ENCODE results near the gene PI4KA.
"Not testable (repeated sequence)": the region's sequence is repeated elsewhere in the genome, so short reads cannot be mapped to it uniquely, and the experiment has no call there.

The PI4KA gene

DNA sequence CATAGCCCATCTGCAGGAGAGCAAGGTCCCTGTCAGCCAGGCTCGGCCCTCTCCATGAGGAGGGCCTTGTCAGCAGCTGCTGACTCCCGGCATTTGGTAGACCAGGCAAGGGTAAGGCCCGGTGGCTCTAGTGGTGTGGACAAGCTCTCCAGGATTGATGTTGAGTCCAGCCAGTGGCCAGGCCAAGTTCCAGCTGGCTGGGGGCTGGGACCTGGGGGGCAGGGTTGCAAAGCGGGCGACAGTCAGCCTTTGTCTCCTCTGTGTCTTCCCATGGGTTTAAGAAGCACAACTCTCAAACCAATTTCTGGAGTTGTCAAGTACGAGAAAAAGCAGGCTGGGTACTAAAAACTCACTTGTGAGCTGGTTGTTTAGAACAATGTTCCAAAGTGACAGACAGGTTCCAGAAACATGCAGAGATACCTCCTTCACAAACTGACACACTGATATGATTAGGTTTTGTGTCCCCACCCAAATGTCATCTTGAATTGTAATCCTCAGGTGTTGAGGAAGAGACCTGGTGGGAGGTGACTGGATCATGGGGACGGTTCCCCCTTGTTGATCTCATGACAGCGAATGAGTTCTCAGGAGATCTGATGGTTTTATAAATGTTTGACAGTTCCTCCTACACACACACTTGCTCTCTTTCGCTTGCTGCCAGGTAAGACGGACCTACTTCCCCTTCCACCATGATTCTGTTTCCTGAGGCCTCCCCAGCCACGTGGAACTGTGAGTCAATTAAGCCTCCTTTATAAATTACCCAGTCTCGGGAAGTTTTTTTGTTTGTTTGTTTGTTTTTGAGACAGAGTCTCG is 137.0 kb downstream of the PI4KA start:
- DNase-seq: no peak

DNA sequence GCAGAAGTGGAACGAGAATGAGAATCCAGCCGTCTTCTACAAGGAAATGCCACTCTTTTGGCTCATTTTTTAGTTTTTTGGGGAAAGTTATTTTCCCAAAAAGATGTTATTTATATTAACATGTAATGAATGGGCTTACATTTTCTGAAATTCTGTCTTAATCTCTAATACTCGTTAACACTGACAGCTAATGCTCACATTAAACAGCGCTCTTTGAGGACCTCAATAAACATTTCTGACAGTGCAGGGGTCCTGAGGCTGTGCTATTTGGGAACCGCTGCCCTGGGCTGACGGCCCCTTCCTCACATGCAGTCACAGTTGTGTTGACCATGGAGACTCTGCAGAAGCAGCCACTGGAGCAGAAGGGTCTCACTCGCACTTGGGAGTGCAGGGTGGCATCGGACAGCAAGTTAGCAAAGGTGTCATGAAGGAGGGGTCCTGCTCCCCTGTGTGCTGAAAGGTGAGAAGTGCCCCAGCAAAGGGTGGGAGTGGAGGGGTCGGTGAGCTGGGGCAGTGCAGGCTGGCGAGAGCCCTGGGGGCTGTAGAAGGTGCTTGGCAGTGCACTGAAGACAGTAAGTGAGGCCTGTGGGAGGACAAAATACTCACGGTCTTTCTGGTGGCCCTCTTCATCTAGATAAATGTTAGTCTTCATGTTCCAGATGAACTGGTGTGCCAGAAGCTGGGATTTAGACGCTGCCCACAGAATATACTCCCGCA is 137.8 kb downstream of the PI4KA start:
- DNase-seq: no peak

- not testable (repeated sequence) for DNase-seq
Observed at GRCh38 chr22:20718727-20719126, 139.9 kb downstream of the PI4KA start.

DNA sequence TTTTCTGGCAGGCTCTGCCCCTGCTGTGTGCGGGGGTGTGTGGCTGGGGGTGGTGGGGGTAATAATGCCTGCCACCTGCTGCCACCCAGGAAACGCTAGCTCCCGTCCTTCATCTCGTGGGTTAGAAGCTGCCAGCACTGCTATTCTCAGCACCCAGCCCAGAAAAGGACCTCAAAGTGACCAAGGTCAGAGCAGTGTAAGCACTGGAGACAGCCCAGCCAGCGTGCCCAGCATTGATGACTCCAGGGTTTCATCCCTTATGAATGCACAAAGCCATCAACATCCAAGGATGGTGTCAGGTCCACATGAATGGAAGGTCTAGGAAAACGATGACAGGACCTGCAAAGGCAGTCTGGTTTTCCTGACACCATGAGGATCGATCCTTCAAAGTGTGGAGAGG is 140.6 kb downstream of the PI4KA start:
- not testable (repeated sequence) for DNase-seq

DNA sequence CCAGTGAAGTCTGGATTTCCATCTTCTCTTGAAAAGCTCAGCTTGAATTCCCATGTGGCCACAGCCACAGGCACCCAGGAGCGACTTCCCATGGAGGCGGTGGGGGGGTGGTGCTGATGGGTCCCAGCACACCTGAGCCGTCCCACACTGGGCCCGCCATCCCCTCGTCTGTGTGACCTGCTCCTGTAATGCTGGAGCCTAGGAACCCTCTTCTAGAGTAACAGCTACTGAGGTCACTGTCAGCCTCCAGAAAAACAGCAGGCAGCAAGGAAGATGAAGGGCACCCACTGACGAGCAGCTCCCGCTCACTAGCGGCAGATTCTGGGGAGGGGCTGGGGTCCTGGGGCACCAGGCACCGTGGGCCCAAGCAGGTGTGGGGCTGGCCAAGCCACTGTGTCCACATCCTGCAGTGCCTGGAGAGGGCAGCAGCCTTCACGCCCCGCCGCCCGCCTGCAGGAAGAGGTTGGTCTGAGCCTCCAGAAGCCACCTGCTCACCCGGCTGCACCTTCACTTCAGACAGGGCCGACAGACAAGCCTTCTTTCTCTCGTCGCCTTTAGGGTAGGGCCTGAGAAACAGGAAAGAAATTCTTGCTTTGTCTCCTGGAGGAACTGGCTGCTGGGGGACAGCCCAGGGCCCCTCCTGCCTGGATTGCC is 141.3 kb downstream of the PI4KA start:
- not testable (repeated sequence) for DNase-seq

- DNase-seq: not testable (repeated sequence)
Observed at GRCh38 chr22:20713116-20713515, 145.5 kb downstream of the PI4KA start.

DNA sequence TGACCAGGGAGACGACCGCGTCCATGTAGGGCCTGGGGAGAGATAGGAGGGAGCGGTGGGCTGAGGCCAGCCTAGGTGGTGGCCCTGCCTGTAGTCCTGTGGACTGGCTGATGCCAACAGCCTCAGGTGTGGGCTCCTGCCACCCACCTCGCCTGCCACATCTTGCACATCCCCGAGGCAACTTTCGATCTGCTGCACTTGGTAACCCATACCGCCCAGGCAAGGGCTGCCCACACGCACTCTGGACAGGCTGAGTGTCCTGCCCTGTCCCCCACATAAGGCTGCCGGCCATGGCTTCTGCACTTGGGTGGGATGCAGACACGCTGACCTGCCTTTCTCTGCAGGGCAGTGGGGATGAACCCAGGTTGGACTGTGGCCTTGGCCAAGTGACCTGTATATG is 148.6 kb downstream of the PI4KA start:
- not testable (repeated sequence) for DNase-seq

- DNase-seq: not testable (repeated sequence)
Observed at GRCh38 chr22:20707549-20708118, 151.0 kb downstream of the PI4KA start.

DNA sequence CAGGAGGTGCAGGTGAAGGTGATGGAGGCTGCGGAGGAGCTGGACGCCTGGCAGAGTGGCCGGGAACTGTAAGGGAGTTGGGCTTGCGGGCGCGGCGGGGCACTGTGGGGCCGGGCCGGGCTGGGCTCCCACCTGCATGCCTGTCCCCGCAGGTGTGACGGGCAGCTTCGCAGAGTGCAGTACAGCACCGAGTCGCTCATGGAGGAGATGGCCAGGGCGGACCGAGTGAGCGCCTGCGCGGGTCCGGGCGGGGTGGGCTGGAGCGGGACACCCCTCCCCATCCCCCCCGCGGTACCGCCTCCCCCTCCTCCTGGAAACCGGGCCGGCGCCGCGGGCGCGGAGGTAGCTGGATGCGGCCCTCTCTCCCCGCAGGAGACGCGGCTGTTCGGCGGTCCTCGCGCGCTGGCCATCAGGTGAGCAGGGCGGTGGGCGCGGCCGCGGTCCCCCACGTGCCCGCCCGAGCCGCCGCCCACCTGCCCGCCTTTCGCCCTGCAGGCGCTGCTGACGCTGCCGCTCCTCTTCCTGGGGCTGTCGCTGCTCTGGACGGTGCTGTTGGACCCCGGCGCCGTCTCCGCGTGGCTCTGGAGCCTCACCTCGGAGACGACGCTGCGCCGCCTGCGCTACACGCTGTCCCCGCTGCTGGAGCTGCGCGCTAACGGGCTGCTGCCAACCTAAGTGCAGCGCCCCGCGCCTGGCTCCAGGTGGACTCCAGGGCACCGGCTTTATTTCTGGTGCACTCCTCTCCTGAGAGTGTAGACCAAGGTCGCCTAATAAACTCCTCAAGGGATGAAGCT is 154.6 kb downstream of the PI4KA start:
- not testable (repeated sequence) for DNase-seq

- peak; percentile 68 for DNase-seq
Observed at GRCh38 chr22:20703414-20703806, 155.2 kb downstream of the PI4KA start.

DNA sequence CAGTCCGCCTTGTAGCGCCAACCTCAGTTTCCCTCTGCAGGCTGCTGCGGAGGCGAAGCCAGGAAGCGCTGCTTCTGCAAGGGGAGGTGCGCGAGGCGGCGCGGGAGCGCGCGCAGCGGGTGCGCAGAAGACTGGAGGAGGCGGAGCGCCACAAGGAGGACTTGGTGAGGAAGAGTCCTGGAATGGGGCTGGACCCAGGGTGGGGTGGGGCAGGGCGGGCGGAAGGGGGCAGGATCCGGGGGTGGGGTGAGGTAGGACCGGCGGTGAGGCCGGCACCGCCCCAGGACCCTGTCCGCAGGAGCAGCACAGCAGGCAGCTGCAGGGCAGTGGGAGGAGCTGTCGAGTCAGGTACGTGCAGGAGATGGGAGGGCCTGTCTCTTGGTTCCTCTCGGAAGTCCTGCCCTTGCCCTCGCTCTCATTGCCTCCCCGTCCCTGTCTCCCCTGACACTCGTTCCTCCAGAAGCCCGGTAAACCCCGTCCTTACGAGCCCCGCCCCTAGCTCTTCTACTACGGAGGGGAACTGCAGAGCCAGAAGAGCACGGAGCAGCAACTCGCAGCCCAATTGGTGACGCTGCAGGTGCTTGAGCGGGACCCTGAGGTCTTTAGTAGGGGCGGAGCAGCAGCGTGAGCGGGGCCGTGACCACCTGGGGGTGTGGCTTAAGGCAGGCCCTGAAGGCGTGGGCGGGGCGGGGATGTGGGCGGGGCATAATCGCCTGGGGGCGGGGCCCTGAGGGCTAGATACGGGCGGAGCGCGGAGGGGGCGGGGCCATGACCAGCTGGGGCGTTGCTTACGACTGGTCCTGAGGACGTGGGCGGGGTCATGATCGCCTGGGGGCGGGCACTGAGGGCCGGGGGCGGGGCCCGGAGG is 155.8 kb downstream of the PI4KA start:
- DNase-seq: peak; percentile 93

GRCh38 chr22:20702175-20702545 is 156.5 kb downstream of the PI4KA start:
- not testable (repeated sequence) for DNase-seq

- not testable (repeated sequence) for DNase-seq
Observed at GRCh38 chr22:20701680-20702136, 156.9 kb downstream of the PI4KA start.

GRCh38 chr22:20700347-20700746 is 158.3 kb downstream of the PI4KA start:
- not testable (repeated sequence) for DNase-seq

- DNase-seq: not testable (repeated sequence)
Observed at GRCh38 chr22:20699856-20700255, 158.8 kb downstream of the PI4KA start.

DNA sequence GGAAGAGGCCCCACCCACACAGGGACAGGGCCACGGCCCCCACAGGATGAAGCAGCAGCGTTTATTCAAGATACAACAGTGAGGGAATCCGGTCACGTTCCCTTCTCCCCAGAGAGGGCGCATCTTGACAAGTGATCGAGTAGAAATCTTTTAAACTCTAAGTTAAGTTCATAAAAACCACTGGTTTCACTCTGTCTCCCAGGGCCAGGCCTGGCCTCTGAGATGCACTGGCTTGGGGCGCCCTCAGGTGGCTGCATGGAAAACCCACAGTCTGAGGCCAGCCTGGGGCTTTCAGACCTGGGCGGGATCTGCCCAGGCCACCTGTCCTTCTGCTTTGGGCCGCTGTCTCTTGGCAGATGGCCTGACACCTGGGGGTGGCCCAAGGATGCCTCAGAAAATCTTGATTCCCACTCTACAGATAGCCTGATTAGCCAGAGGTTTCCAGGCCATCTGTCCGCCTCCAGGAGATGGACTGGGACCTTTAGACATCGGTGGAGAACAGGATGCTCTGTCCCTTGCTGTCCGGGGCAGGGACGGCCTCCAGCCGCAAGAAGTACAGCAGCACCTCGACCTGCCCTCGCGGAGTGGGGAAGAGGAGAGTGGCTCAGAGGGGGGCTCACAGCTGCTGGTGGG is 161.0 kb downstream of the PI4KA start:
- peak; percentile 78 for DNase-seq

DNA sequence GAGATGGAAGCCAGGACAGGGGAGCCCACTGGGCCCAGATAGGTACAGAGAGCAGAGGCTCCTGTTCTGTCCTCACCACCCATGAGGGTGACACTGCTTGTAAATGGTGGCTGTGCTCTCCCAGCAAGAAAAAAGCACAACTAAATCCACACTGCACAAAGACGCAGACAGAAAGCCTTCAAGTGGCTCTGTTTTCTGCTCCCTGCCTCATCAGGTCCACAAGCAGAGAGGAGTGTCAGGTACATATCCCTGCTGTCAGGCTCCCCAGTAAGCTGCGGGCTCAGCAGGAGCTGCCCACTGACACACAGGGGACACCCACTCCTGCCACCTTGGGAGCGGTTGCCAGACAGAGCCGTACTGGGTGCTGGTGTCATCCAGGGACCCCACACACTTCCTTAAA is 162.6 kb downstream of the PI4KA start:
- not testable (repeated sequence) for DNase-seq

DNA sequence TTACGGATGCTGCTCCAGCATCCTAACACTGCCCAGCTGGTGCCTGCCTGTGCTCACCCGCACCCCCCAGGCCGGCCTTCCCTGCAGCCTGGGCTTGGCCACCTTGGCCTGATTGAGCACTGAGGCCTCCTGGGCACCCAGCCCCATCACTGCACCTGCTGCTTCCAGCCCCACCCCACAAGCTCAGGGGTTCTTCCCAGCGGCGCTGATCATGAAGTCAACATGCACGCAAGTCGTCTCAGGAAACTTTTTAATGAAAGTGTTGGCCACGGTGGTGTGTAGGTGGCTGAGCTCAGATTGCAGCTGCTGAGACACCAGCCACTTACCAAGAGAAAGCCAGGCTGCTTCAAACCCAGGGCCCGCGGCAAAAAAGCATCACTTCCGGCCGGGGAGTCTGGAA is 163.4 kb downstream of the PI4KA start:
- not testable (repeated sequence) for DNase-seq

DNA sequence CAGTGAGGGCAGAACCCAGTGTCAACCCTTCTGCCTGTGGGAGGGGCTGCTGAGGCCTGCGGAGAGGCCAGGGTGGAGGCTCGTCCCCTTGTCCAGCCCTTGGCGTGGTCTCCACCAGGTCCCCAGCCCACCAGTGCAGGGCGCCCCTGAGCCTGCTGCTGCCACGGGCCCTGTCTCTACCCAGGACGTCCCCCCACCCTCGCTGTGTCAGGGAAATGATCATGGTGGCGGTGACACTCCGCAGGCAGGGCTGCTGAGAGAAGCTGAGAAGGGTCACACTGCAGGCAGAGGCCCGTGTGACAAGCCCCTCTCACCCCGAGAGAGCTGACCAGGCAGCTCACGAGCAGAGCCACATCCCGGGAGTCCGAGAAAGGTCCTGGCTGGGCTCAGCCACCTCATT is 164.4 kb downstream of the PI4KA start:
- DNase-seq: not testable (repeated sequence)

DNA sequence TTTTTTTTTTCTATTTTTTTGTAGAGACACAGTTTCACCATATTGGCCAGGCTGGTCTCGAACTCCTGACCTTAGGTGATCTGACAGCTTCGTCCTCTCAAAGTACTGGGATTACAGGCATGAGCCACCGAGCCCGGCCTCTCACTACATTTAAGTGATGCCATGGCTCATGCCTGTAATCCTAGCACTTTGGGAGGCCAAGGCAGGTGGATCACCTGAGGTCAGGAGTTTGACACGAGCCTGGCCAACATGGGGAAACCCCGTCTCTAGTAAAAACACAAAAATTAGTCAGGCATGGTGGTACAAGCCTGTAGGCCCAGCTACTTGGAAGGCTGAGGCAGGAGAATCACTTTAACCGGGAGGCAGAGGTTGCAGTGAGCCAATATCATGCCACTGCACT is 165.7 kb downstream of the PI4KA start:
- not testable (repeated sequence) for DNase-seq
